Immature natural killer cell (primary cell): ENCODE measurements around the gene RREB1. TPM values are rescaled to one million over a fixed set of nuclear protein-coding genes. Genes with fewer than 3 reads are reported as not detected.

ENCODE experiments used
- DNase-seq, 3 donors: peaks; one replicate each; pipeline ENCODE4 v3.0.0; 2022; ENCODE audit warnings: mixed read lengths in 1 of 3
- H3K27ac Mint-ChIP-seq, 6 donors: one replicate each; pipeline ENCODE4 v1.8.0; 2020; ENCODE audit warnings: mixed read lengths in 6 of 6, mild to moderate bottlenecking in 5 of 6, inconsistent platforms in 4 of 6, moderate library complexity in 3 of 6
- H3K27me3 Mint-ChIP-seq, 3 donors: one replicate each; pipeline ENCODE4 v1.8.0; 2020 to 2021; ENCODE audit warnings: low read depth in 3 of 3, mild to moderate bottlenecking in 3 of 3, mixed read lengths in 3 of 3, moderate library complexity in 3 of 3, inconsistent platforms in 1 of 3
- H3K36me3 Mint-ChIP-seq, 3 donors: one replicate each; pipeline ENCODE4 v1.8.0; 2020; ENCODE audit warnings: mixed read lengths in 3 of 3, inconsistent platforms in 2 of 3, mild to moderate bottlenecking in 2 of 3
- H3K4me1 Mint-ChIP-seq, 2 donors: one replicate each; pipeline ENCODE4 v1.8.0; 2020; ENCODE audit warnings: inconsistent platforms in 2 of 2, mild to moderate bottlenecking in 2 of 2, mixed read lengths in 2 of 2, moderate library complexity in 1 of 2
- H3K4me3 Mint-ChIP-seq, 5 donors: one replicate each; pipeline ENCODE4 v1.8.0; 2020; ENCODE audit warnings: mild to moderate bottlenecking in 5 of 5, mixed read lengths in 5 of 5, inconsistent platforms in 3 of 5, moderate library complexity in 3 of 5
- H3K9me3 Mint-ChIP-seq, 6 donors: one replicate each; pipeline ENCODE4 v1.8.0; 2020; ENCODE audit warnings: mild to moderate bottlenecking in 6 of 6, mixed read lengths in 6 of 6, inconsistent platforms in 4 of 6, moderate library complexity in 3 of 6
- polyA plus RNA-seq, 3 donors: library from polyadenylated mRNA; unstranded; fragments of 300-500 nt; fragmentation: Illumina TruSeq; gene quantifications; one replicate each; pipeline ENCODE4 v1.2.3, GENCODE V29; 2021

The RREB1 gene
- polyA plus RNA-seq, 3 donors from 2014 or later: 0.17 to 4.5 (median 3.3) TPM

- no peak overlapping the region for H3K27ac Mint-ChIP-seq
- no peaks in the 10 kb centered on the region for H3K9me3 Mint-ChIP-seq
- peaks cover 2 to 18% (median 6%) of the 10 kb centered on the region in 3 donors for H3K36me3 Mint-ChIP-seq
- no peak overlapping the region for H3K4me3 Mint-ChIP-seq
- H3K4me1 Mint-ChIP-seq: peaks cover 28 to 40% of the 10 kb centered on the region in 2 donors
- H3K27me3 Mint-ChIP-seq: peaks cover 0 to 3% (median 2%) of the 10 kb centered on the region in 3 donors
- no peak for DNase-seq
Measured at GRCh38 chr6:7197747-7198146, 90.0 kb downstream of the RREB1 start.

- H3K27me3 Mint-ChIP-seq: peaks cover 0 to 3% (median 2%) of the 10 kb centered on the region in 3 donors
- no peak overlapping the region for H3K4me3 Mint-ChIP-seq
- peak overlapping the region in 1 of 6 donors; percentile 55 for H3K27ac Mint-ChIP-seq
- peaks cover 4 to 16% (median 7%) of the 10 kb centered on the region in 3 donors for H3K36me3 Mint-ChIP-seq
- peaks cover 28 to 38% of the 10 kb centered on the region in 2 donors for H3K4me1 Mint-ChIP-seq
- DNase-seq: no peak
- H3K9me3 Mint-ChIP-seq: no peaks in the 10 kb centered on the region
Measured at GRCh38 chr6:7198833-7199800, 91.4 kb downstream of the RREB1 start.

- no peak overlapping the region for H3K27ac Mint-ChIP-seq
- H3K4me3 Mint-ChIP-seq: no peak overlapping the region
- H3K9me3 Mint-ChIP-seq: no peaks in the 10 kb centered on the region
- peaks cover 7 to 10% (median 7%) of the 10 kb centered on the region in 3 donors for H3K36me3 Mint-ChIP-seq
- H3K4me1 Mint-ChIP-seq: peaks cover 22 to 24% of the 10 kb centered on the region in 2 donors
- DNase-seq: no peak
- peaks cover 0 to 2% (median 1%) of the 10 kb centered on the region in 3 donors for H3K27me3 Mint-ChIP-seq
Measured at GRCh38 chr6:7200598-7201443, 93.1 kb downstream of the RREB1 start.

DNA sequence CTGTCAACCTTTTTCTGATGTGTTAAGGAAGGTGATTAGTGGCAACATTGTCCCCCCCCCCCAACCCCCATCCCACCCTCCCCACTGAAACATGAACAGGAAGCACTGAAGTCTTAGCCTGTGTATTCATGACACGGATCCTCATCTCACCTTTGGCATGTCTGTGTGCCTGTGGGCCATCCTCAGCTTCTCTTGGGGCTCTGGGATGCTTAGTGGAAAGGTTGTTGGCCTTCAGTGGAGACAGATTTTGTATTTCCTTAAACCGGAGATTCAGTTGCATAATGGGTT is 93.6 kb downstream of the RREB1 start:
- Mint-ChIP-seq H3K36me3 (peaks cover 7 to 10% (median 7%) of the 10 kb centered on the region in 3 donors), H3K9me3 (no peaks in the 10 kb centered on the region), H3K4me3 (no peak overlapping the region), H3K4me1 (peaks cover 17 to 21% of the 10 kb centered on the region in 2 donors), H3K27me3 (peaks cover 0 to 1% (median 0%) of the 10 kb centered on the region in 3 donors), H3K27ac (peak overlapping the region in 2 of 6 donors; percentile 38 to 60)
- DNase-seq: no peak

DNA sequence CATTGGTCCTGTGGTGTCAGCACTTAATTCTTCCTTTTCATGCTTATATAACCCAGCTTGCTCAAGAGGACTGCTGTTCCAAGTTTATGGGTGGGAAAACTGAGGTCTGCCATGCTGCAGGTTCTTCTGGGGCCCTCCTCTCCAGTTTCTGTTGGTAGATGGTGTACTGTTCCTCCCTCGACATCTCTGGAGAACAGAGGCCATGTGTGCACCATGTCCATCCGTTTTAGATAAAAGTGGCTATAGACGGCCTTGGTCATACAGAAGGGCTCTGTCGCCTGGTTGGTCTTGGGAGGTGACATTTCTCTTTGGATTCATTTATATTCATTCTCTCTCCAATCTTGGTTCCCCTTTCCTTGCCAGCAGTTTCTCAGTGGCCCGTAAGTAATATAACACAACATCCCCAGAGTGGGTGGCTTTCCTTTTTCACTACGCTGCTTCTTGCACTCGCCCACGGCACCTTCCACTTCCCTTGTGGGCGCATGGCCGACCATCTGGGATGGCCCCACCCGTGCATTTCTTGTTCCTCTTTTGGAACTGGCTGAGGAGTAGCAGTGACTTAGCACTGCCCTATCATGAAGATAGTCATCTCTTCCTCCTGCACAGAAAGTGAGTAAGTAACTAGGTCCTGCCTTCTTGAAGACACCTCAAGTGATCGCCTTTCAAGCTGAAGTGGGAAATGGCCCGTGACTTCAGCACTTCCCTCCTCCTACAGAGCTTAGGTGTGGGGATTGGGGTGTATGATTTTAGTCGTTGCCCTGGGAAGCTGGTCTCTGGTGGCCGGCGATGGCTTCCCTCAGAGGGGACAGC is 94.2 kb downstream of the RREB1 start:
- Mint-ChIP-seq H3K4me3 (no peak overlapping the region), H3K36me3 (peaks cover 7 to 10% (median 7%) of the 10 kb centered on the region in 3 donors), H3K9me3 (no peaks in the 10 kb centered on the region), H3K27ac (peak overlapping the region in 1 of 6 donors; percentile 14), H3K4me1 (peaks cover 17 to 26% of the 10 kb centered on the region in 2 donors), H3K27me3 (peaks cover 0 to 1% (median 0%) of the 10 kb centered on the region in 3 donors)
- DNase-seq: no peak

DNA sequence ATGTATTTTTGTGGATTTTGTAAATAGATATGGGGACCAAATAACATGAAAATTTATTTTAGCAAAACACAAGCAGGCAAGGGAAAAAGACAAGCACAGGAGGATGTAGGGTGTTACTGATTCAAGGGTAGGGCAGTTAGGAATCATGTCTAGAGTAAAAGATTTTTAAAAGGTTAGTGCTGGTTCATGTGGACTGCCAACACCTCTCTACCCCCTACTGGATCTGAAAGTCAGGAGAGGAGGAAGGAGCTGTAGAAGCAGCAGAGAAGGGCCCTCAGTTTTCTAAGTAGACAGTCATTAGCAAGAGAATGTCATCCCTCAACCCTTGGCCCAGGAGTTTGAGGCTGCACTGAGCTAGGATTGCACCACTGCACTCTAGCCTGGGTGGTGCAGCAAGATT is 95.2 kb downstream of the RREB1 start:
- no peak for DNase-seq
- Mint-ChIP-seq H3K4me3 (no peak overlapping the region), H3K9me3 (no peaks in the 10 kb centered on the region), H3K27me3 (peaks cover 0 to 1% (median 0%) of the 10 kb centered on the region in 3 donors), H3K27ac (peak overlapping the region in 1 of 6 donors; percentile 6), H3K4me1 (peaks cover 17 to 28% of the 10 kb centered on the region in 2 donors), H3K36me3 (peaks cover 7 to 10% (median 7%) of the 10 kb centered on the region in 3 donors)

DNA sequence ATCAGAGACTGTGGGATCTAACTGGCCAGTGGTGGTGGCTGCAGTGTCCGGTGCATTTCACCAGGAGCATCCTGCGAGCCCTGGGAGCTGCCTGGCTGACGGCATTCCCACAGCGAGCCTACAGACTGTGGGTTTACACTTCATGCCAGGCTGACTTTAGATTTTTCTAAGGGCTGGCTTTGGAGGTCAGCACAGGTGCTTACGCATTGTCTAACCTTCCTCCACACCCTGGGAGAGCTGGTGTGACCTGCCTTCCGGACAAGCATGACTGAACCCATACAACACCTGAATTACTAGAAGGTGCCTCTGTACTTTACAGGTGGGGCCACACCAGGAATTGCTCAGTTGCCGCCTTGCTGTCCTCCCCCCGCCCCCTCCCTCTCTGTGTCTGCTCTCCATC is 96.2 kb downstream of the RREB1 start:
- DNase-seq: no peak
- no peak overlapping the region for H3K27ac Mint-ChIP-seq
- H3K36me3 Mint-ChIP-seq: peaks cover 7 to 10% (median 7%) of the 10 kb centered on the region in 3 donors
- H3K9me3 Mint-ChIP-seq: no peaks in the 10 kb centered on the region
- H3K27me3 Mint-ChIP-seq: peaks cover 0 to 1% (median 0%) of the 10 kb centered on the region in 3 donors
- no peak overlapping the region for H3K4me3 Mint-ChIP-seq
- H3K4me1 Mint-ChIP-seq: peaks cover 17 to 28% of the 10 kb centered on the region in 2 donors

DNA sequence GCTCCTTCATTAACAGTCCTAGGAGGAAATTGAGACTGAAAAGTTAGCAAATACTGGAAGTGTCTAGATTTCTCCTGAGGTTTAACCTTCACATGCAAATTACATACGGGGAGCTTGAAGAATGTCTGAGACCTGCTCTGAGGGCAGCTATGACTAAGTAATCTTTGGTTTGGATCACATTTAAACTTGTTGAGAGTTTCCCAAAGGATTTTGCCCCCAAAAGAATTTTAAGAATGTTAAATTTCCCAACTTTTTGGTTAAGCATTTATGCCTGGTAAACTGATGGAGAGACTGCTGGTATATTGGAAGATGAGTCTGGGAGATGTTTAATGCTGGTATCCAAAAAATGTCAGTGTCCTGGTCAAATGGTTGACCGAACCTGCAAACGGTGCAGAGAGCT is 97.0 kb downstream of the RREB1 start:
- peaks cover 7 to 10% (median 7%) of the 10 kb centered on the region in 3 donors for H3K36me3 Mint-ChIP-seq

DNA sequence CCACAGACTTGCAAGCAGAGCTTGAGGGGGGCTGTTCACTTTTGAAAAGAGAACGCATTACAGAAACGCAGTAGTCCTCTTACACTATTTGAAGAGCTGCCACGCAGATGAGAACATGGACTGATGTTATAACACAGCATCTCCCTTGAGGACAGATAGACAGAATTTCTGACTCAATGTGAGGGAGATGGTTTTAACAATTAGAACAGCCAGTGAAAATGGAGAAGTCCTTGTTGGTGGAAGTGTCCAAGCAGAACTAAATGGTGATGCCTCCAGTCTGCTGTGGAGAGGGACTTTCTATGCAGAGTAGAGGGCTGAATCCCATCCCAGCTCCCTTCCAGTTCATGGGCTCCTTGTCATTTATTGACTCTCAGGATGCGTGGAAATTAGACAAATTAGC is 100.0 kb downstream of the RREB1 start:
- no peak overlapping the region for H3K4me3 Mint-ChIP-seq
- no peak overlapping the region for H3K27ac Mint-ChIP-seq
- peaks cover 0 to 4% (median 0%) of the 10 kb centered on the region in 3 donors for H3K27me3 Mint-ChIP-seq
- DNase-seq: no peak
- no peaks in the 10 kb centered on the region for H3K9me3 Mint-ChIP-seq
- peaks cover under 1 to 13% of the 10 kb centered on the region in 2 donors for H3K4me1 Mint-ChIP-seq
- H3K36me3 Mint-ChIP-seq: peaks cover 6 to 18% (median 10%) of the 10 kb centered on the region in 3 donors

More for the DNA sequence above, 97.0 kb downstream of the RREB1 start:
- Mint-ChIP-seq H3K4me1 (peaks cover 17 to 28% of the 10 kb centered on the region in 2 donors), H3K4me3 (no peak overlapping the region), H3K27me3 (peaks cover 0 to 1% (median 1%) of the 10 kb centered on the region in 3 donors), H3K27ac (peak overlapping the region in 1 of 6 donors; percentile 62), H3K9me3 (no peaks in the 10 kb centered on the region)
- no peak for DNase-seq

DNA sequence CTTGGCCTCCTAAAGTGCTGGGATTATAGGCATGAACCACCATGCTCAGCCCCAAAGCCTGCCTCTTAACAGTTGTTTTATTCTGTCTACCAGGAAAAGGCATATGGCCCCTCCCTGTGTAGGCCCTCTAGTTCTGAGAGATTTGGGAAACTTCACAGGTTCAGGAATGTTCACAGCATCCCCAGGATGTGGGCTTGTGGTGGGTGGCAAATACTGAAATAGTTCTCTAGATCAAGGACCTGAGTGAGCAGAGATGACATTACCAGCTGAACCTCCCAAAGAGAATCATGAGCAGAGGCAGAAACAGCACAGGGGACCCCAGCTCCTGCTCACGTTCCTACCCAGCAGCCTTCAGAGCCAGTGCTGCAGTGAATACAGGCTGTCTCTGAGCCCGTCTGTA is 105.7 kb downstream of the RREB1 start:
- peak overlapping the region in 1 of 6 donors; percentile 31 for H3K27ac Mint-ChIP-seq
- H3K4me3 Mint-ChIP-seq: no peak overlapping the region
- H3K9me3 Mint-ChIP-seq: no peaks in the 10 kb centered on the region
- peaks cover 0 to 8% (median 0%) of the 10 kb centered on the region in 3 donors for H3K27me3 Mint-ChIP-seq
- H3K4me1 Mint-ChIP-seq: peaks cover 6% of the 10 kb centered on the region in 2 donors
- DNase-seq: no peak
- peaks cover 8 to 39% (median 18%) of the 10 kb centered on the region in 3 donors for H3K36me3 Mint-ChIP-seq

DNA sequence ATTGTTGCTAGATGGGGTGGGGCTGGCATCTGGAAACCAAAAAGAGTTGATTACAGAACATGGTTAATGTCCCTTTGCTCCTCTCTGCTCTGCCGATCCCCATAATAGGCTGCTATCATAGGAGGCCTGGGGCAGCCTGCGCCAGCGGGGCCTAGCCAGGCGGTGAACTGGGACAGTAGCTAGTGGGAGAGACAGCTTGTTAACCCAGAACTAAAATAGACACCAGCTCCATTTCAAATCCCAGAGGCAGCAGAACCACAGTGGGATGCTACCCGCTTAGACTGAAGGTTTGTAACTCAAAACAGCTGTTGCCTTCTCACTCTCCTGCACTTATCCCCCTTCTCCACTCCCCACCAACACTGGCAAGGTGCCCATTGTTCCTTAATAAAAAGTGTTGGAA is 106.7 kb downstream of the RREB1 start:
- DNase-seq: no peak
- Mint-ChIP-seq H3K27ac (peak overlapping the region in 1 of 6 donors; percentile 33), H3K4me3 (no peak overlapping the region), H3K36me3 (peaks cover 8 to 39% (median 18%) of the 10 kb centered on the region in 3 donors), H3K27me3 (peaks cover 0 to 8% (median 0%) of the 10 kb centered on the region in 3 donors), H3K4me1 (peaks cover 6% of the 10 kb centered on the region in 2 donors), H3K9me3 (no peaks in the 10 kb centered on the region)

DNA sequence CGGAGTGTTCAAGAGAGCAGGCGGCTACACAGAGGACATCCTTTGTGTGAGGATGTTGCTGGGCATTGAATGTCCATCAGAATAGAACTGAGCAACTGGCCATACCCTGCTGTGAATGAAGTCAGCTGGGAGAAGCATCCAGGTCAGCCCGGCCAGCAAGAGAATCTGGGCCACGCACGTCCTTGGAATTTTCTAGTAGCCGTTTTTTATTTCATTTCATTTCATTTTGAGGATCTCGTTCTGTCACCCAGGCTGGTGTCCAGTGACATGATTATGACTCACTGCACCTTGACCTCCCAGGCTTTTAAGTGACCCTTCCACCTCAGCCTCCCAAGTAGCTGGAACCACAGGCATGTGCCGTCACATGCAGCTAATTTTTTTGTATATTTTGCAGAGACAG is 107.4 kb downstream of the RREB1 start:
- Mint-ChIP-seq H3K36me3 (peaks cover 8 to 41% (median 18%) of the 10 kb centered on the region in 3 donors), H3K27ac (peak overlapping the region in 1 of 6 donors; percentile 23), H3K27me3 (peaks cover 0 to 7% (median 0%) of the 10 kb centered on the region in 3 donors), H3K4me3 (no peak overlapping the region), H3K4me1 (peaks cover 6 to 8% of the 10 kb centered on the region in 2 donors), H3K9me3 (no peaks in the 10 kb centered on the region)
- DNase-seq: no peak

DNA sequence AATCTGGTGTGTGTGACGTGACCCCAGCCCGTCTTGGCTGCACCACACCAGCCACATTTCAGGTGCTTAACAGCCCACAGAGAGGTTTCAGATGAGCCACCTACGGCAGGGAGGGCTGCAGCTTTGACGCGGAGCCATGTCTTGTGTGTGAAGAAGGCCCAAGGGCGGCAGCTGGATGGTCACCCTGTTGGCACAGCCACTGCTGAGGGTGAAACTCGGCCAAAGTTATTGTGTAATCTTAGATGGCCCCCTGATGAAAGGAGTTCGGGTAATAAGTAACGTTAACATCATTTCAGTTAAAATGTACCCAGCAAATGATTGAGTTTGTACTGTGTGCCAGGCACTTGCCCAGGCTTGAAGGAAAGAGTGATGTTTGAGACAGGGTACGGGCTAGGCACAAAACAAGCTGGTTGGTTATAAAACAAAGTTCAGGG is 108.1 kb downstream of the RREB1 start:
- peaks cover 6 to 8% of the 10 kb centered on the region in 2 donors for H3K4me1 Mint-ChIP-seq
- no peaks in the 10 kb centered on the region for H3K9me3 Mint-ChIP-seq
- peaks cover 0 to 5% (median 0%) of the 10 kb centered on the region in 3 donors for H3K27me3 Mint-ChIP-seq
- peaks cover 8 to 39% (median 16%) of the 10 kb centered on the region in 3 donors for H3K36me3 Mint-ChIP-seq
- H3K4me3 Mint-ChIP-seq: no peak overlapping the region
- DNase-seq: no peak
- H3K27ac Mint-ChIP-seq: peak overlapping the region in 2 of 6 donors; percentile 23 to 69
